ENCODE measurements around the gene CARMIL1.
A peak's percentile ranks its signal among the peaks of the same experiment; 100 is the strongest.
"Not testable (repeated sequence)": the region's sequence is repeated elsewhere in the genome, so short reads cannot be mapped to it uniquely, and the experiment has no call there.

The CARMIL1 gene

GRCh38 chr6:25537349-25538018 lies 258.3 kb downstream of the CARMIL1 start:
- DNase-seq = peak; percentile 3

GRCh38 chr6:25541228-25541627 lies 262.1 kb downstream of the CARMIL1 start:
- DNase-seq = no peak

- no peak for DNase-seq
Observed at GRCh38 chr6:25542984-25543910, 264.1 kb downstream of the CARMIL1 start.

GRCh38 chr6:25544833-25545232 lies 265.7 kb downstream of the CARMIL1 start:
- no peak for DNase-seq

GRCh38 chr6:25547797-25548196 lies 268.6 kb downstream of the CARMIL1 start:
- no peak for DNase-seq

- no peak for DNase-seq
Observed at GRCh38 chr6:25548451-25548850, 269.3 kb downstream of the CARMIL1 start.

- DNase-seq = no peak
Observed at GRCh38 chr6:25550631-25551030, 271.5 kb downstream of the CARMIL1 start.

- DNase-seq = peak; percentile 22
Observed at GRCh38 chr6:25553502-25553901, 274.3 kb downstream of the CARMIL1 start.

- DNase-seq = no peak
Observed at GRCh38 chr6:25555188-25555587, 276.0 kb downstream of the CARMIL1 start.

- peak; percentile 63 for DNase-seq
Observed at GRCh38 chr6:25556516-25556915, 277.3 kb downstream of the CARMIL1 start.

GRCh38 chr6:25558155-25558817 lies 279.1 kb downstream of the CARMIL1 start:
- DNase-seq = no peak

- no peak for DNase-seq
Observed at GRCh38 chr6:25560865-25561264, 281.7 kb downstream of the CARMIL1 start.

GRCh38 chr6:25564943-25565342 lies 285.8 kb downstream of the CARMIL1 start:
- no peak for DNase-seq

- DNase-seq = no peak
Observed at GRCh38 chr6:25570578-25570977, 291.4 kb downstream of the CARMIL1 start.

GRCh38 chr6:25576919-25577318 lies 297.7 kb downstream of the CARMIL1 start:
- DNase-seq = no peak

GRCh38 chr6:25578538-25578937 lies 299.4 kb downstream of the CARMIL1 start:
- DNase-seq = no peak

- DNase-seq = no peak
Observed at GRCh38 chr6:25579391-25579883, 300.3 kb downstream of the CARMIL1 start.

- DNase-seq = no peak
Observed at GRCh38 chr6:25579902-25580495, 300.8 kb downstream of the CARMIL1 start.

- DNase-seq = no peak
Observed at GRCh38 chr6:25582101-25582500, 302.9 kb downstream of the CARMIL1 start.

GRCh38 chr6:25583099-25583498 lies 303.9 kb downstream of the CARMIL1 start:
- DNase-seq = no peak

- DNase-seq = no peak
Observed at GRCh38 chr6:25583906-25584305, 304.7 kb downstream of the CARMIL1 start.

- DNase-seq = no peak
Observed at GRCh38 chr6:25585225-25585624, 306.1 kb downstream of the CARMIL1 start.

GRCh38 chr6:25586119-25586518 lies 306.9 kb downstream of the CARMIL1 start:
- not testable (repeated sequence) for DNase-seq

All from fibroblast of skin of right biceps (primary cell).